Neural cell (in vitro differentiated cells): ENCODE results near the gene UBP1. TPM values are rescaled to one million over a fixed set of nuclear protein-coding genes. Genes with fewer than 3 reads are reported as not detected.
A peak's percentile ranks its signal among the peaks of the same experiment; 100 is the strongest.

ENCODE experiments used
- H2AFZ ChIP-seq: fragments of 200-600, 300-800 bp; sonication (generic), shearing (Covaris generic); 2 replicates; pipeline ENCODE4 v1.6.0; 2014; ENCODE audit warnings: low read depth, mild to moderate bottlenecking, antibody characterized with exemption, low read length, moderate library complexity
- H3F3A ChIP-seq: fragments of 200-600 bp; shearing (Covaris generic); 2 replicates; pipeline ENCODE4 v1.6.1; 2016; ENCODE audit warnings: mild to moderate bottlenecking, moderate library complexity, mixed read lengths, antibody characterized with exemption, low read length; ENCODE audit not compliant: insufficient read depth, poor library complexity, severe bottlenecking
- H3K27ac ChIP-seq: fragments of 200-600, 300-800 bp; sonication (generic), shearing (Covaris generic); 2 replicates; pipeline ENCODE4 v1.5.1; 2014; ENCODE audit warnings: mild to moderate bottlenecking, low read length, moderate library complexity
- H3K27me3 ChIP-seq: fragments of 300-800, 200-600 bp; sonication (generic), shearing (Covaris generic); 2 replicates; pipeline ENCODE4 v1.6.0; 2014; ENCODE audit warnings: mild to moderate bottlenecking, low read depth, low read length, moderate library complexity; ENCODE audit not compliant: insufficient read depth
- H3K36me3 ChIP-seq: fragments of 300-800, 200-600 bp; sonication (generic), shearing (Covaris generic); 2 replicates; pipeline ENCODE4 v1.5.1; 2014; ENCODE audit warnings: mild to moderate bottlenecking, antibody characterized with exemption, low read length, moderate library complexity; ENCODE audit not compliant: insufficient read depth
- H3K4me2 ChIP-seq: fragments of 300-800, 200-600 bp; sonication (generic), shearing (Covaris generic); 2 replicates; pipeline ENCODE4 v1.6.0; 2014; ENCODE audit warnings: mild to moderate bottlenecking, low read length
- H3K4me3 ChIP-seq: fragments of 300-800, 200-600 bp; sonication (generic), shearing (Covaris generic); 2 replicates; pipeline ENCODE4 v1.5.1; 2014; ENCODE audit warnings: mild to moderate bottlenecking, low read length, moderate library complexity
- H3K79me2 ChIP-seq: fragments of 200-600 bp; shearing (Covaris generic); replicated peaks from 2 replicates; pipeline ENCODE4 v1.6.0; 2014; ENCODE audit warnings: mild to moderate bottlenecking, low read length, moderate library complexity; ENCODE audit not compliant: insufficient read depth
- H3K9ac ChIP-seq: fragments of 300-800, 200-600 bp; sonication (generic), shearing (Covaris generic); 2 replicates; pipeline ENCODE4 v1.6.1; 2016; ENCODE audit warnings: mild to moderate bottlenecking, low read length, mixed read lengths
- H3K9me2 ChIP-seq: fragments of 200-600 bp; shearing (Covaris generic); 2 replicates; pipeline ENCODE4 v1.6.1; 2016; ENCODE audit warnings: mild to moderate bottlenecking, low read length, mixed read lengths; ENCODE audit not compliant: insufficient read depth
- H3K9me3 ChIP-seq: fragments of 200-600, 300-800 bp; sonication (generic), shearing (Covaris generic); 2 replicates; pipeline ENCODE4 v1.6.1; 2016; ENCODE audit warnings: mild to moderate bottlenecking, mixed run types, low read length, moderate library complexity, mixed read lengths
- H4K20me1 ChIP-seq: fragments of 200-600 bp; shearing (Covaris generic); 2 replicates; pipeline ENCODE4 v1.6.1; 2016; ENCODE audit warnings: mild to moderate bottlenecking, mixed run types; ENCODE audit not compliant: insufficient read depth
- EP300 ChIP-seq: fragments of 450-650 bp; conservative IDR thresholded peaks from 2 replicates; pipeline ENCODE4 v1.6.1; 2014; ENCODE audit warnings: antibody characterized with exemption, mild to moderate bottlenecking, moderate library complexity; ENCODE audit not compliant: poor library complexity, severe bottlenecking
- EZH2 ChIP-seq: fragments of 200-600, 300-800 bp; shearing (Covaris generic), sonication (generic); IDR thresholded peaks from 2 replicates; pipeline ENCODE4 v1.6.1; 2014; ENCODE audit warnings: antibody characterized with exemption, low read length, borderline replicate concordance, mild to moderate bottlenecking; ENCODE audit not compliant: insufficient read depth, poor library complexity, severe bottlenecking
- MXI1 ChIP-seq: fragments of 450-650 bp; conservative IDR thresholded peaks from 2 replicates; pipeline ENCODE4 v1.6.1; 2014; ENCODE audit warnings: antibody characterized with exemption, mild to moderate bottlenecking; ENCODE audit not compliant: poor library complexity, severe bottlenecking
- POLR2AphosphoS5 ChIP-seq: IDR thresholded peaks from 2 replicates; pipeline ENCODE4 v1.6.1; 2012
- RAD21 ChIP-seq: fragments of 450-650 bp; conservative IDR thresholded peaks from 2 replicates; pipeline ENCODE4 v1.6.1; 2014; ENCODE audit warnings: antibody characterized with exemption, mild to moderate bottlenecking, moderate library complexity
- SMC3 ChIP-seq: fragments of 450-650 bp; conservative IDR thresholded peaks from 2 replicates; pipeline ENCODE4 v1.6.1; 2014; ENCODE audit warnings: antibody characterized with exemption, mild to moderate bottlenecking, moderate library complexity; ENCODE audit not compliant: poor library complexity
- TAF1 ChIP-seq: IDR thresholded peaks from 2 replicates; pipeline ENCODE4 v1.6.1; 2012; ENCODE audit warnings: low read depth
- polyA minus RNA-seq: library from RNA; depleted of rRNA, polyadenylated mRNA; stranded (reverse); fragments of >200 nt; gene quantifications from 2 replicates; pipeline ENCODE4 v1.2.3, GENCODE V29; 2014
- polyA plus RNA-seq: library from polyadenylated mRNA; depleted of rRNA; stranded (reverse); fragments of >200 nt; gene quantifications from 2 replicates; pipeline ENCODE4 v1.2.3, GENCODE V29; 2014
- TF ChIP-seq, protein P1 (sequence below): IDR thresholded peaks from 2 replicates; pipeline ENCODE4 v1.6.1; 2012; ENCODE audit warnings: borderline replicate concordance
- TF ChIP-seq, protein P2 (sequence below): fragments of 450-650 bp; IDR thresholded peaks from 2 replicates; pipeline ENCODE4 v1.5.1; 2014; ENCODE audit warnings: antibody characterized with exemption, mild to moderate bottlenecking, moderate library complexity; ENCODE audit not compliant: poor library complexity, severe bottlenecking

Gene UBP1, protein sequence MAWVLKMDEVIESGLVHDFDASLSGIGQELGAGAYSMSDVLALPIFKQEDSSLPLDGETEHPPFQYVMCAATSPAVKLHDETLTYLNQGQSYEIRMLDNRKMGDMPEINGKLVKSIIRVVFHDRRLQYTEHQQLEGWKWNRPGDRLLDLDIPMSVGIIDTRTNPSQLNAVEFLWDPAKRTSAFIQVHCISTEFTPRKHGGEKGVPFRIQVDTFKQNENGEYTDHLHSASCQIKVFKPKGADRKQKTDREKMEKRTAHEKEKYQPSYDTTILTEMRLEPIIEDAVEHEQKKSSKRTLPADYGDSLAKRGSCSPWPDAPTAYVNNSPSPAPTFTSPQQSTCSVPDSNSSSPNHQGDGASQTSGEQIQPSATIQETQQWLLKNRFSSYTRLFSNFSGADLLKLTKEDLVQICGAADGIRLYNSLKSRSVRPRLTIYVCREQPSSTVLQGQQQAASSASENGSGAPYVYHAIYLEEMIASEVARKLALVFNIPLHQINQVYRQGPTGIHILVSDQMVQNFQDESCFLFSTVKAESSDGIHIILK
- polyA plus RNA-seq (59.6 and 74.2 TPM in 2 replicates), polyA minus RNA-seq (85.0 and 97.4 TPM in 2 replicates)

DNA sequence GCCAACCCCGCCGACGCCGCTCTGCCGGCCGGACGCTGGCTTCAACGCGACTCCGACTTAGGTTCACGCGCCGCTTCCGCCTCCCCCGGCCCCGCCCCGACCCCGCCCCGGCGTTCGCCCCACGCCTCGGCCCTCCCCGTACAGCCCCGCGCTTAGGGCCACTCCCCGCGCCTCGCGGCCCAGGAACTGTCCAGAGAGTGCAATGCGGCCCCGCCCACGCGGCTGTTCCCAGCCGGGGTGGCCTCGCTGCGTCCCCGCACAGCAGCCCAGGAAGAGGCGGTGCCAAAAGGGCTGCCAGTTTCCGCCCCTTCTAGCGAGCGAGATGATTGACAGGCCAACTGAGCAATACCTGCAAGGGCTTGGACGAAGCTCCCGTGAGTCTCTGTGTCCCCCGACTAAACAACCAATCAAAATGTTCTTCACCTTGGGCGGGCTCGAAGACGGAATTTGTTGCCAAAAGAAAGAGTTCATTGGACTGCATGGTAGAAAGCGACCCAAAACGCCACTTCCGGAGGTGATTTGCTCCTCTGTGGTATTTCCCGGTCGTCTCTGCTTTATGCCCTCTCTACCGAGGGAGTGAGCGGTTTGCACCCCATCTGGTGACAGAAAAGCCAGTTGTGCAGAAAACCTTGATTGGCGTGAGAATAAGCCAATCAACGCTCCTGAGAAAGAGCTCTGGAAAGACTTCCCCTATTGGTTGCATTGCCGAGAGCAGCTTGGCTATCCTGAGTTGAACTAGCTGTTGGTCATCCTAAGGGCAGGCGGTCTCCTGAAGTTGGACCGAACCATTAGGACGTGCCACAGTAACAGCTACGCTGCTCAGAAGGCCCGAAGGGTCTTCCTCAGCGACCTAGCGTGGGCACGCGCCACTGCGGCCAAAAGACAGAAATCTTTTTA lies at the start of gene UBP1:
Gene UBP1, minus strand, starts transcription at position 78 of the 897 bp plus-strand sequence. CDS start 557 bp downstream, outside the sequence.
- H3K27me3 ChIP-seq = no peaks in the 10 kb centered on the region
- H3K4me2 ChIP-seq = peak within 1 kb of the TSS; percentile 83
- peak within 1 kb of the TSS; percentile 92 for H3K27ac ChIP-seq
- no peaks in the 10 kb centered on the region for H3K36me3 ChIP-seq
- peaks cover 38% of the 10 kb centered on the region for H3K79me2 ChIP-seq
- no peaks in the 10 kb centered on the region for H3K9me2 ChIP-seq
- H4K20me1 ChIP-seq = peaks cover 8% of the 10 kb centered on the region
- H3K9me3 ChIP-seq = no peaks in the 10 kb centered on the region
- H3K9ac ChIP-seq = peak within 1 kb of the TSS; percentile 84
- H2AFZ ChIP-seq = peak within 1 kb of the TSS; percentile 83
- H3K4me3 ChIP-seq = peak within 1 kb of the TSS; percentile 78
- H3F3A ChIP-seq = peaks cover 9% of the 10 kb centered on the region
- TF ChIP-seq, protein P1, sequence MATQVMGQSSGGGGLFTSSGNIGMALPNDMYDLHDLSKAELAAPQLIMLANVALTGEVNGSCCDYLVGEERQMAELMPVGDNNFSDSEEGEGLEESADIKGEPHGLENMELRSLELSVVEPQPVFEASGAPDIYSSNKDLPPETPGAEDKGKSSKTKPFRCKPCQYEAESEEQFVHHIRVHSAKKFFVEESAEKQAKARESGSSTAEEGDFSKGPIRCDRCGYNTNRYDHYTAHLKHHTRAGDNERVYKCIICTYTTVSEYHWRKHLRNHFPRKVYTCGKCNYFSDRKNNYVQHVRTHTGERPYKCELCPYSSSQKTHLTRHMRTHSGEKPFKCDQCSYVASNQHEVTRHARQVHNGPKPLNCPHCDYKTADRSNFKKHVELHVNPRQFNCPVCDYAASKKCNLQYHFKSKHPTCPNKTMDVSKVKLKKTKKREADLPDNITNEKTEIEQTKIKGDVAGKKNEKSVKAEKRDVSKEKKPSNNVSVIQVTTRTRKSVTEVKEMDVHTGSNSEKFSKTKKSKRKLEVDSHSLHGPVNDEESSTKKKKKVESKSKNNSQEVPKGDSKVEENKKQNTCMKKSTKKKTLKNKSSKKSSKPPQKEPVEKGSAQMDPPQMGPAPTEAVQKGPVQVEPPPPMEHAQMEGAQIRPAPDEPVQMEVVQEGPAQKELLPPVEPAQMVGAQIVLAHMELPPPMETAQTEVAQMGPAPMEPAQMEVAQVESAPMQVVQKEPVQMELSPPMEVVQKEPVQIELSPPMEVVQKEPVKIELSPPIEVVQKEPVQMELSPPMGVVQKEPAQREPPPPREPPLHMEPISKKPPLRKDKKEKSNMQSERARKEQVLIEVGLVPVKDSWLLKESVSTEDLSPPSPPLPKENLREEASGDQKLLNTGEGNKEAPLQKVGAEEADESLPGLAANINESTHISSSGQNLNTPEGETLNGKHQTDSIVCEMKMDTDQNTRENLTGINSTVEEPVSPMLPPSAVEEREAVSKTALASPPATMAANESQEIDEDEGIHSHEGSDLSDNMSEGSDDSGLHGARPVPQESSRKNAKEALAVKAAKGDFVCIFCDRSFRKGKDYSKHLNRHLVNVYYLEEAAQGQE = peak; percentile 83
- TF ChIP-seq POLR2AphosphoS5 = peak; percentile 92
- TF ChIP-seq, protein P2, sequence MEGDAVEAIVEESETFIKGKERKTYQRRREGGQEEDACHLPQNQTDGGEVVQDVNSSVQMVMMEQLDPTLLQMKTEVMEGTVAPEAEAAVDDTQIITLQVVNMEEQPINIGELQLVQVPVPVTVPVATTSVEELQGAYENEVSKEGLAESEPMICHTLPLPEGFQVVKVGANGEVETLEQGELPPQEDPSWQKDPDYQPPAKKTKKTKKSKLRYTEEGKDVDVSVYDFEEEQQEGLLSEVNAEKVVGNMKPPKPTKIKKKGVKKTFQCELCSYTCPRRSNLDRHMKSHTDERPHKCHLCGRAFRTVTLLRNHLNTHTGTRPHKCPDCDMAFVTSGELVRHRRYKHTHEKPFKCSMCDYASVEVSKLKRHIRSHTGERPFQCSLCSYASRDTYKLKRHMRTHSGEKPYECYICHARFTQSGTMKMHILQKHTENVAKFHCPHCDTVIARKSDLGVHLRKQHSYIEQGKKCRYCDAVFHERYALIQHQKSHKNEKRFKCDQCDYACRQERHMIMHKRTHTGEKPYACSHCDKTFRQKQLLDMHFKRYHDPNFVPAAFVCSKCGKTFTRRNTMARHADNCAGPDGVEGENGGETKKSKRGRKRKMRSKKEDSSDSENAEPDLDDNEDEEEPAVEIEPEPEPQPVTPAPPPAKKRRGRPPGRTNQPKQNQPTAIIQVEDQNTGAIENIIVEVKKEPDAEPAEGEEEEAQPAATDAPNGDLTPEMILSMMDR = peak; percentile 60
- peak; percentile 80 for TF ChIP-seq MXI1
- TF ChIP-seq SMC3 = peak; percentile 43
- TF ChIP-seq RAD21 = no peak
- no peak for TF ChIP-seq EZH2
- peak; percentile 67 for TF ChIP-seq TAF1
- TF ChIP-seq EP300 = no peak

DNA sequence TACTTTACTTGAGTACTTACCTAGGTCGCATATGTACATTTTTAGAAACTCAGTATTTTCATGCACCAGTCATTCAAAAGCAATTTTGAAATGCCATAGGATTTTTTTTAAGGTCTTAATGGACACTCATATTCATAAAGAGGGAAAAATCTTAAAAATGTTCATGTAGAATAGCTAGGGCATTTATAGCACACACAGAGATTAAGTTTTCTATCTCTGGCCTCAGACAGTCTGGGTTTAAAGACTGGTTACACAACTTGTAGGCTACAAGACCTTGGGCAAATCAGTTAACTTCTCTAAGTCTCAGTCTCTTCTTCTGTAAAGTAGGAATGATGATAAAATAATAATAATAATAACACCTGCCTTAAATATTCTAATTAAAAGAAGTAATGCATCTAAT lies 48.5 kb upstream of the UBP1 start:
- H3K27ac ChIP-seq = no peak overlapping the region
- no peaks in the 10 kb centered on the region for H4K20me1 ChIP-seq
- no peak overlapping the region for H3K4me2 ChIP-seq
- no peaks in the 10 kb centered on the region for H3K27me3 ChIP-seq
- no peak for TF ChIP-seq RAD21
- no peak for TF ChIP-seq TAF1
- TF ChIP-seq EP300 = no peak
- TF ChIP-seq MXI1 = no peak
- no peak for TF ChIP-seq POLR2AphosphoS5
- TF ChIP-seq EZH2 = no peak
- TF ChIP-seq SMC3 = no peak
- TF ChIP-seq, protein P1 = no peak
- TF ChIP-seq, protein P2 = no peak
- no peak overlapping the region for H3K4me3 ChIP-seq
- H3K36me3 ChIP-seq = no peaks in the 10 kb centered on the region
- H3K79me2 ChIP-seq = no peaks in the 10 kb centered on the region
- H3K9me3 ChIP-seq = no peaks in the 10 kb centered on the region
- no peaks in the 10 kb centered on the region for H3F3A ChIP-seq
- no peak overlapping the region for H3K9ac ChIP-seq
- H3K9me2 ChIP-seq = no peaks in the 10 kb centered on the region
- no peak overlapping the region for H2AFZ ChIP-seq
